Dermis microvascular lymphatic vessel endothelial cell (primary cell): ENCODE results near the gene MAPK11. TPM values are rescaled to one million over a fixed set of nuclear protein-coding genes. Genes with fewer than 3 reads are reported as not detected.

Experiments used
- DNase-seq, 2 donors: peaks; one replicate each; pipeline versions ENCODE4 v3.0.0 to v3.0.0-alpha.2; 2010; ENCODE audit warnings: low read depth in 2 of 2
- total RNA-seq: library from RNA; depleted of rRNA; stranded (reverse); fragments of >200 nt; gene quantifications from 2 replicates; pipeline ENCODE4 v1.2.1, GENCODE V29; 2014

Gene MAPK11
- total RNA-seq, 1 donor from 2014 or later, result 19.9 TPM

- DNase-seq, result peak in 1 of 2 donors; percentile 67
These were observed 8.3 kb downstream of the MAPK11 start, which contains the start of gene MAPK12 for GRCh38 chr22:50261615-50262459. Gene MAPK12 (minus strand): TSS chr22:50261683. CDS start chr22:50261509, 174 bp downstream.

GRCh38 chr22:50260801-50261614 lies 9.2 kb downstream of the MAPK11 start:
- DNase-seq, result peak in 1 of 2 donors; percentile 69

GRCh38 chr22:50260434-50260800 lies 9.8 kb downstream of the MAPK11 start:
- no peak for DNase-seq

- no peak for DNase-seq
These were observed 10.9 kb downstream of the MAPK11 start for GRCh38 chr22:50259302-50259701.

- no peak for DNase-seq
These were observed 11.6 kb downstream of the MAPK11 start for GRCh38 chr22:50258361-50259292.

- DNase-seq, result no peak
These were observed 12.5 kb downstream of the MAPK11 start for GRCh38 chr22:50257451-50258360.

GRCh38 chr22:50257041-50257440 lies 13.1 kb downstream of the MAPK11 start:
- no peak for DNase-seq

GRCh38 chr22:50256258-50256862 lies 13.8 kb downstream of the MAPK11 start:
- no peak for DNase-seq

- DNase-seq, result no peak
These were observed 14.6 kb downstream of the MAPK11 start for GRCh38 chr22:50255607-50256006.

GRCh38 chr22:50255099-50255498 lies 15.1 kb downstream of the MAPK11 start:
- DNase-seq, result no peak

GRCh38 chr22:50253941-50254340 lies 16.2 kb downstream of the MAPK11 start:
- no peak for DNase-seq

GRCh38 chr22:50253046-50253915 lies 16.9 kb downstream of the MAPK11 start:
- DNase-seq, result no peak

GRCh38 chr22:50252082-50253045 lies 17.8 kb downstream of the MAPK11 start:
- peak in 1 of 2 donors; percentile 74 for DNase-seq

- DNase-seq, result no peak
These were observed 18.6 kb downstream of the MAPK11 start for GRCh38 chr22:50251477-50252081.

- DNase-seq, result peak in 1 of 2 donors; percentile 82
These were observed 19.4 kb downstream of the MAPK11 start, which contains the start of gene HDAC10 for GRCh38 chr22:50250555-50251476. Gene HDAC10 (minus strand): TSS chr22:50251265. CDS start chr22:50251032, 233 bp downstream.

GRCh38 chr22:50250249-50250554 lies 20.0 kb downstream of the MAPK11 start:
- DNase-seq, result no peak
